Measurements from ENCODE around the gene RING1. TPM values are rescaled to one million over a fixed set of nuclear protein-coding genes. Genes with fewer than 3 reads are reported as not detected.
"Not testable (repeated sequence)": the region's sequence is repeated elsewhere in the genome, so short reads cannot be mapped to it uniquely, and the experiment has no call there.

The RING1 gene
- total RNA-seq, 1 experiment from 2014 or later = 44.9 TPM

GRCh38 chr6:33205191-33206026, 2.9 kb upstream of the RING1 start:
- peak; percentile 94 for DNase-seq (ENCODE audit: low read depth)

GRCh38 chr6:33206027-33206863, 2.1 kb upstream of the RING1 start:
- DNase-seq (ENCODE audit: low read depth) = peak; percentile 48

GRCh38 chr6:33206864-33207551, 1.3 kb upstream of the RING1 start:
- DNase-seq (ENCODE audit: low read depth) = peak; percentile 92

- DNase-seq (ENCODE audit: low read depth) = peak; percentile 69
Measured at GRCh38 chr6:33207552-33208090, 679 bp upstream of the RING1 start.

GRCh38 chr6:33209856-33210255, 1.6 kb downstream of the RING1 start:
- DNase-seq (ENCODE audit: low read depth) = no peak

- no peak for DNase-seq (ENCODE audit: low read depth)
Measured at GRCh38 chr6:33211136-33211535, 2.8 kb downstream of the RING1 start.

- DNase-seq (ENCODE audit: low read depth) = no peak
Measured at GRCh38 chr6:33211666-33212422, 3.5 kb downstream of the RING1 start.

GRCh38 chr6:33212857-33213165, 4.5 kb downstream of the RING1 start:
- no peak for DNase-seq (ENCODE audit: low read depth)

GRCh38 chr6:33213166-33213988, 5.1 kb downstream of the RING1 start:
- peak; percentile 46 for DNase-seq (ENCODE audit: low read depth)

- DNase-seq (ENCODE audit: low read depth) = no peak
Measured at GRCh38 chr6:33213989-33214335, 5.7 kb downstream of the RING1 start.

- no peak for DNase-seq (ENCODE audit: low read depth)
Measured at GRCh38 chr6:33215271-33216116, 7.2 kb downstream of the RING1 start.

- DNase-seq (ENCODE audit: low read depth) = no peak
Measured at GRCh38 chr6:33216117-33216649, 7.9 kb downstream of the RING1 start.

- DNase-seq (ENCODE audit: low read depth) = no peak
Measured at GRCh38 chr6:33217246-33217645, 8.9 kb downstream of the RING1 start.

GRCh38 chr6:33217681-33218080, 9.4 kb downstream of the RING1 start:
- no peak for DNase-seq (ENCODE audit: low read depth)

GRCh38 chr6:33226503-33227120, 18.3 kb downstream of the RING1 start:
- DNase-seq (ENCODE audit: low read depth) = not testable (repeated sequence)

- no peak for DNase-seq (ENCODE audit: low read depth)
Measured at GRCh38 chr6:33235221-33235634, 26.9 kb downstream of the RING1 start.

GRCh38 chr6:33236328-33236727, 28.0 kb downstream of the RING1 start:
- DNase-seq (ENCODE audit: low read depth) = no peak

GRCh38 chr6:33236852-33237251, 28.6 kb downstream of the RING1 start:
- DNase-seq (ENCODE audit: low read depth) = no peak

- no peak for DNase-seq (ENCODE audit: low read depth)
Measured at GRCh38 chr6:33237741-33238140, 29.4 kb downstream of the RING1 start.

All from Daoy (cell line).